Transverse colon (tissue), 4 donors: ENCODE measurements around the gene RANBP10.

Experiments
- CTCF ChIP-seq, 5 experiments: fragments of 200-600 bp in 3 of 5; fragments of 450-650 bp in 2 of 5; sonication (generic) in 3 of 5; IDR thresholded peaks; 1 replicate in 2 of 5; 2 replicates in 3 of 5; pipeline ENCODE4 v1.5.1; 2016 to 2017; ENCODE audit warnings: antibody characterized with exemption in 5 of 5, inconsistent platforms in 3 of 5, mild to moderate bottlenecking in 2 of 5, moderate library complexity in 1 of 5
- EP300 ChIP-seq: sonication (generic); formaldehyde crosslinking; IDR thresholded peaks from one replicate; pipeline ENCODE4 v1.6.1; 2017; ENCODE audit warnings: antibody characterized with exemption, low read depth
- POLR2A ChIP-seq: fragments of 450-650 bp; IDR thresholded peaks from one replicate; pipeline ENCODE4 v1.6.1; 2016; ENCODE audit warnings: antibody characterized with exemption, mild to moderate bottlenecking, moderate library complexity
- POLR2AphosphoS5 ChIP-seq, 3 donors: sonication (generic); formaldehyde crosslinking; IDR thresholded peaks; one replicate each; pipeline ENCODE4 v1.6.1; 2016; ENCODE audit warnings: antibody characterized with exemption in 3 of 3

GRCh38 chr16:67760206-67760955 is 46.0 kb downstream of the RANBP10 start:
- TF ChIP-seq CTCF (IDR thresholded peaks at IDR 0.05), result no peak
- TF ChIP-seq POLR2AphosphoS5 (IDR thresholded peaks at IDR 0.05), result no peak
- no peak for TF ChIP-seq POLR2A
- no peak for TF ChIP-seq EP300
